ENCODE data around the gene SLC38A4. TPM values are rescaled to one million over a fixed set of nuclear protein-coding genes. Genes with fewer than 3 reads are reported as not detected.

SLC38A4 gene
- total and polyA plus RNA-seq, 9 of the 15 experiments (the other 6 are each of a cell fraction or from before 2014, with no cell fraction given): 0.16 TPM; not detected in 8

DNA sequence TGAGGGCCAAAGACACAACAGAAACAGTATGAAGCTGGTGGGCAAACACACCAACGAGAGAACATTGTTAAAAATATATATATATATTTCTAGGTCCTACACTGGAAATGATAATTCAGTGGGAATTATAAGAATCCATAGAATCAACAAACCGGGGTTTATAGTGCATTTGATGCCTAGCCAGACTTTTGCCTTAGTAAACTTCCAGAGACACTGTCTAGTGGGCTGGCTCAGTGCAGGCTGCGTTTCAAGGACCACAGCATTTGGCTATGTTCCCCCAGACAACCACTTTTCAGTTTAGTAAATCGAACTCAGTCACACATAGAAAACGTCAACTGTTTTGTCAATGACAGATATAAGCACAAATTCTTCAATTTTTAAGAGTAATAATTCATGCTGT is 41.9 kb downstream of the SLC38A4 start (continued):
- TF ChIP-seq ZFP36 (IDR thresholded peaks at IDR 0.05; ENCODE audit: low read depth, low read length, partially characterized antibody) (no peak), ARID1B (IDR thresholded peaks at IDR 0.05) (no peak), MIER1 (IDR thresholded peaks at IDR 0.05; ENCODE audit: low read depth) (no peak), ZNF75A (CRISPR knock-in tag; IDR thresholded peaks at IDR 0.05) (no peak)

DNA sequence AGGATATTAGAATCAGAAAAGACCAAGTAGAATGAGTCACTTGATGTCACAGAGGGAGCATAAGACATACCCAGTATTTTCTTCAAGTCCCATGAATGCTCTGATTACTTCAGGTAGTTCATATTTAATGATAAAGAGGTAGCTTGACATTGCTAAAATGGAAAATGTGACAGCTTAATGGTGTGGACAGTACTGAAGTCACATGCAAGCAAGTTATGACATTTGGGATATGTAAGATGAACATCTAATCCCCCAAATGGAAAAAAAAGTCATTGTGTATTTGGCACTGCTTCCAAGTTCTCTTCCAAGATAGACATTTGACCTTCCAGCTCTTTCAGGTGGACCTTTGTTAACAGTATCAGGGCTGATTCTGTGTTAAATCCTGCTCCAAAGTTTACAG is 45.9 kb downstream of the SLC38A4 start:
- DNase-seq (ENCODE audit: extremely low read depth in 1 of 4, low spot score in 3 of 4): no peak
- Histone ChIP-seq H3K9ac (ENCODE audit: insufficient read depth in 1 of 2, low read depth in 2 of 2, low read length in 2 of 2) (no peak overlapping the region), H3K27me3 (ENCODE audit: control insufficient read depth in 2 of 2, insufficient read depth in 2 of 2, low read length in 2 of 2) (no peaks in the 10 kb centered on the region), H3K4me2 (ENCODE audit: insufficient read depth, low read length) (no peak overlapping the region), H4K20me1 (replicated peaks; ENCODE audit: control insufficient read depth, insufficient read depth, low read length) (no peaks in the 10 kb centered on the region), H3K9me3 (replicated peaks; ENCODE audit: control insufficient read depth, insufficient read depth, low read depth, low read length) (no peaks in the 10 kb centered on the region), H3K4me1 (replicated peaks in 1 of 2; ENCODE audit: control insufficient read depth in 2 of 2, insufficient read depth in 2 of 2, low read length in 2 of 2) (no peaks in the 10 kb centered on the region), H3K4me3 (no peak overlapping the region), H3K27ac (ENCODE audit: extremely low read depth, low read depth, low read length) (no peak overlapping the region), H2AFZ (ENCODE audit: low read depth, low read length) (no peak overlapping the region), H3K9me1 (ENCODE audit: control insufficient read depth, insufficient read depth, low read length) (no peaks in the 10 kb centered on the region), H3K36me3 (ENCODE audit: control insufficient read depth, insufficient read depth, low read length) (no peaks in the 10 kb centered on the region), H3K79me2 (ENCODE audit: control insufficient read depth, insufficient read depth, low read length) (no peaks in the 10 kb centered on the region)
- TF ChIP-seq CEBPB (tag; IDR thresholded peaks at IDR 0.05): no peak
- TF ChIP-seq FOXA3 (CRISPR knock-in tag; conservative IDR thresholded peaks at IDR 0.05 in 1 of 2, IDR thresholded peaks at IDR 0.05 in 1 of 2): no peak
- no TSS peak for BruUV-seq (replicated peaks)
- in situ Hi-C loops (cut with MboI) (no loop called here), intact Hi-C loops (cut with micrococcal nuclease) (no loop called here)
- POLR2A ChIA-PET: no interaction called here
- ATAC-seq: no peak
- CTCF ChIA-PET (ENCODE audit: low intra/inter-chr PET ratio): no interaction called here
- no peak for FAIRE-seq

DNA sequence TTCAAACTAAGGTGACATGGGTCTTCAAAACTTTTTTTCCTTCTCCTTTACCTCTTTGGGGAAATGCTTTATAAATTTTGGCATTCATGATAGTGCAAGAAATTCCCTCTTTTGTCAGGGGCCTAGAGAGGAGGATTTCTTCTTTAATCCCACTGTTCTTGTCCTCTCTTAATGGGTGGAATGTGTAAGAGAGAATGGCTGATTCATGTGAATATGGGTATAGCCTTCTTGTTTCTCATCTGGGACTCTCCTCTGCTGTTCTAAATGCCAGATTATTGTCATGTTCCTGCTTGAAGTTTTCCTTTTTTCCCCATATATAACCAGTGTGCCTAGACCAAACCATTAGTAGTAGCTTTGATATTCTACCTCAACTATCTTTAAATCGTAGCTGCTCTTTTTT is 46.7 kb downstream of the SLC38A4 start:
- ChIA-PET POLR2A (no interaction called here), CTCF (ENCODE audit: low intra/inter-chr PET ratio) (no interaction called here)
- DNase-seq (ENCODE audit: extremely low read depth in 1 of 4, low spot score in 3 of 4) (no peak), ATAC-seq (no peak), FAIRE-seq (no peak)
- Histone ChIP-seq H4K20me1 (replicated peaks; ENCODE audit: control insufficient read depth, insufficient read depth, low read length) (no peaks in the 10 kb centered on the region), H3K4me3 (no peak overlapping the region), H3K79me2 (ENCODE audit: control insufficient read depth, insufficient read depth, low read length) (no peaks in the 10 kb centered on the region), H3K4me2 (ENCODE audit: insufficient read depth, low read length) (no peak overlapping the region), H3K4me1 (replicated peaks in 1 of 2; ENCODE audit: control insufficient read depth in 2 of 2, insufficient read depth in 2 of 2, low read length in 2 of 2) (no peaks in the 10 kb centered on the region), H2AFZ (ENCODE audit: low read depth, low read length) (no peak overlapping the region), H3K9me3 (replicated peaks; ENCODE audit: control insufficient read depth, insufficient read depth, low read depth, low read length) (no peaks in the 10 kb centered on the region), H3K27ac (ENCODE audit: extremely low read depth, low read depth, low read length) (no peak overlapping the region), H3K36me3 (ENCODE audit: control insufficient read depth, insufficient read depth, low read length) (no peaks in the 10 kb centered on the region), H3K27me3 (ENCODE audit: control insufficient read depth in 2 of 2, insufficient read depth in 2 of 2, low read length in 2 of 2) (no peaks in the 10 kb centered on the region), H3K9me1 (ENCODE audit: control insufficient read depth, insufficient read depth, low read length) (no peaks in the 10 kb centered on the region), H3K9ac (ENCODE audit: insufficient read depth in 1 of 2, low read depth in 2 of 2, low read length in 2 of 2) (no peak overlapping the region)
- intact Hi-C loops (cut with micrococcal nuclease) (no loop called here), in situ Hi-C loops (cut with MboI) (no loop called here)
- no TSS peak for BruUV-seq (replicated peaks)
- 0% methylated on average over 1 of the region's 1 CpG for WGBS (ENCODE audit: insufficient coverage, low coverage, missing lambda C conversion rate)
- no peak for TF ChIP-seq ILK (tag; IDR thresholded peaks at IDR 0.05; ENCODE audit: borderline replicate concordance, low read depth)
- TF ChIP-seq HNRNPL (IDR thresholded peaks at IDR 0.05; ENCODE audit: low read depth, low read length): no peak
- TF ChIP-seq EHMT2 (IDR thresholded peaks at IDR 0.05): no peak
- TF ChIP-seq BRD4 (IDR thresholded peaks at IDR 0.05): no peak
- no peak for TF ChIP-seq GTF2E2 (tag; IDR thresholded peaks at IDR 0.05)
- TF ChIP-seq ZNF584 (CRISPR knock-in tag; IDR thresholded peaks at IDR 0.05; ENCODE audit: low read depth): no peak
- TF ChIP-seq DDX20 (tag; IDR thresholded peaks at IDR 0.05; ENCODE audit: low read depth): no peak
- TF ChIP-seq MYBL2 (IDR thresholded peaks at IDR 0.05; ENCODE audit: low read depth): no peak
- TF ChIP-seq MYBL2 (CRISPR knock-in tag; IDR thresholded peaks at IDR 0.05; ENCODE audit: borderline replicate concordance): no peak
- TF ChIP-seq HDAC2 (IDR thresholded peaks at IDR 0.05): no peak
- no peak for TF ChIP-seq RFX7 (CRISPR knock-in tag; IDR thresholded peaks at IDR 0.05)
